GM18508 (cell line): Measurements from ENCODE around the gene ADGRL3.

Experiments used
- ATAC-seq: cut with Tn5 transposase; IDR thresholded peaks from one replicate; pipeline ENCODE4 v1.9.1; 2021; ENCODE audit warnings: moderate number of reproducible peaks; ENCODE audit not compliant: insufficient read depth, unreplicated experiment

The ADGRL3 gene

GRCh38 chr4:61275241-61275640 lies 75.1 kb downstream of the ADGRL3 start:
- ATAC-seq = no peak

- ATAC-seq = no peak
These were observed 75.9 kb downstream of the ADGRL3 start for GRCh38 chr4:61276029-61276428.

GRCh38 chr4:61277785-61278760 lies 77.9 kb downstream of the ADGRL3 start:
- ATAC-seq = no peak

GRCh38 chr4:61292322-61292721 lies 92.2 kb downstream of the ADGRL3 start:
- ATAC-seq = no peak

GRCh38 chr4:61293707-61294400 lies 93.7 kb downstream of the ADGRL3 start:
- ATAC-seq = no peak

- no peak for ATAC-seq
These were observed 94.8 kb downstream of the ADGRL3 start for GRCh38 chr4:61294936-61295335.

- ATAC-seq = no peak
These were observed 96.0 kb downstream of the ADGRL3 start for GRCh38 chr4:61296144-61296543.

GRCh38 chr4:61298178-61298740 lies 98.1 kb downstream of the ADGRL3 start:
- ATAC-seq = no peak

- no peak for ATAC-seq
These were observed 99.2 kb downstream of the ADGRL3 start for GRCh38 chr4:61299316-61299715.

GRCh38 chr4:61300266-61300844 lies 100.2 kb downstream of the ADGRL3 start:
- no peak for ATAC-seq

- no peak for ATAC-seq
These were observed 101.1 kb downstream of the ADGRL3 start for GRCh38 chr4:61301271-61301670.

- ATAC-seq = no peak
These were observed 107.9 kb downstream of the ADGRL3 start for GRCh38 chr4:61308033-61308432.

GRCh38 chr4:61309616-61310015 lies 109.5 kb downstream of the ADGRL3 start:
- no peak for ATAC-seq

- no peak for ATAC-seq
These were observed 112.4 kb downstream of the ADGRL3 start for GRCh38 chr4:61312526-61312925.

- ATAC-seq = no peak
These were observed 118.3 kb downstream of the ADGRL3 start for GRCh38 chr4:61318431-61318830.

GRCh38 chr4:61319156-61319555 lies 119.0 kb downstream of the ADGRL3 start:
- no peak for ATAC-seq

- ATAC-seq = no peak
These were observed 120.0 kb downstream of the ADGRL3 start for GRCh38 chr4:61320154-61320553.

GRCh38 chr4:61320631-61321030 lies 120.5 kb downstream of the ADGRL3 start:
- ATAC-seq = no peak

GRCh38 chr4:61332693-61333092 lies 132.6 kb downstream of the ADGRL3 start:
- ATAC-seq = no peak

GRCh38 chr4:61333490-61333889 lies 133.4 kb downstream of the ADGRL3 start:
- ATAC-seq = no peak
